NCI-H82 treated with DMSO at 0.1 percent for 48 hours (cell line): ENCODE results near the gene NEB.
"Not testable (repeated sequence)": the region's sequence is repeated elsewhere in the genome, so short reads cannot be mapped to it uniquely, and the experiment has no call there.

Experiments
- DNase-seq: peaks from one replicate; lab custom pipeline; 2025; ENCODE audit not compliant: unreplicated experiment; lab: John Stamatoyannopoulos, UW

Gene NEB

DNA sequence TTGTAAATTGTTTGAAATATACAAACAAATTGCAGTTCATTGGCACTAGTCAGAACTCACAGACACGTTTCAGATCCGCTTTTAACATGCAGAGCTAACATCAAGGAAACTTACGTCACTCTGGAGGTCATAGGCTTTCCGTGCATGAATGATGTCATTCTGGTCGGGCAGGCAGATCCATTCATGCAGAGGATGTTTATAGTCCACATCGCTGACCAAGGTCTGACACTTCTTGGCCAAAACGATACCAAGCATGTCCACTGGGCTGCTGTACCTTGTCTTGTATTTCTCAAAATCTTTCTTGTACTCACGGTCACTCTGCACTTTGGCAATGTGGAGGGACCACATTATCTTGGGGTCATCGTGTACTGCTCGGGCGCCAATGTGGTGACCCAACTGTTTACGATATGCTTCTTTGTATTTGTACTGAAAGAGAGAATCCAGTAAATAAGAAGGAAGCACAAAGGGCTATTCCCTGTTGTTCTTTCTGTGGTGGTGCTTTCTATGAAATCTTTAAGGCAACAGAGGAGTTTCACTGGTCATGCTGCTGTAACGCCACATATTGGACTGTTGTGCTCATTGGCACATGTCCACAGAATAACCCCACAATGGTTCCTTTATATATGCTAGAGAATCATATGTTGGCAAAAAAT, 114.8 kb downstream of the NEB start:
- no peak for DNase-seq

DNA sequence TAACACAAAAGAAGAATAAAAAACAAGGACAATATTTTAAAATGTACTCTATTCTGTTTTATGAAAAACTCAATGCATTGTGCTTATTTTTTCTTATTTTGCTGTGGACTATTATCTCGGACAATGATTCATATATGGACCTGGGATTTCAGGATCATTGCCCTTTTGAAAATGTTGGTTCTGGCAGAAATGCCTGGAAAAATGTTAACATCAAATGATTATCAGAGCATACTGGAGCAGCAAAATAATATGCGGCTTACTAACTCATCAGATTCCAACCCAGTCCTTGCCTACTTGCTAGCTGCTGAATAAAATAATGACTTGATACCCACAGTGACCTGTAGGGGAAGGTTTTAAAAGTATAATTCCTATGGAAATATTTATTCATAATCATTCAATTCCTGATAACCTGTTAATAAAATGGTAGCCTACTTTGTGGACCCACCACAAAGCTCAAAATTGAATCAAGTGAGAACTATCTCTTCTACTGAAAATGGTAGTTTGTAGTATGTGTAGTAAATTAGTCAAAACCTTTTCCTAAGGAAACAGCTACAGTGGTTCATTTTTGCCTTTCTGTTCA, 117.4 kb downstream of the NEB start:
- DNase-seq = no peak

DNA sequence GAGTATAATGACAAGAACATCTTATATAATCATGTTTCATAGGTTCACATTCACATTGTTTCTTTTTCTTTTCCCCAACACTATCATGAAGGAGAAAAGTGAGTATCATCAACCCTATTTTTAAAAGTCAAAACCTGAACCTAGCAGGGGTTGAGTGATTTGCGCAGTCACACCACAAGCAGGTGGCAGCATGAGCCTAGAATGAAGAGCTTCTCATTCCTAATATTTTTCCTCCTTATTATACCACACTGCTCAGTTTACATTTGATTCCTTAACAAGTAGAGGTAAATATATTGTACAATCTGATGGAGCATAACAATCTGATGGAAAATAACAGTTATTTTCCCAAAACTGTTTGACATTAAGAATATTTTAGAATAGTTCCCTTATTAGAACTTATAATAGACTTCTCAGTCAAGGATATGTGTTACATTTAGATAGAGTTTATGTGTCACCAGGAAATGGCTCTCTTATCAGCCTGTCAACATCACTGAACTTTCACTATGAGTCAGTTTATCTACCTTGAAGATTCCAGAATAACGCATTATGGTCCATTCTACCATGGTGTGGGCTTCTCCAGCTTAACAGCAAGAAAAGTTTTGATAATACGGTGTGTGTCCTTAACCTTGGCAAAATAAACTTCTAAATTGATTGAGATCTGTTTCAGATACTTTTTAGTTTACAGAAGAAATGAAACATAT, 119.5 kb downstream of the NEB start:
- no peak for DNase-seq

DNA sequence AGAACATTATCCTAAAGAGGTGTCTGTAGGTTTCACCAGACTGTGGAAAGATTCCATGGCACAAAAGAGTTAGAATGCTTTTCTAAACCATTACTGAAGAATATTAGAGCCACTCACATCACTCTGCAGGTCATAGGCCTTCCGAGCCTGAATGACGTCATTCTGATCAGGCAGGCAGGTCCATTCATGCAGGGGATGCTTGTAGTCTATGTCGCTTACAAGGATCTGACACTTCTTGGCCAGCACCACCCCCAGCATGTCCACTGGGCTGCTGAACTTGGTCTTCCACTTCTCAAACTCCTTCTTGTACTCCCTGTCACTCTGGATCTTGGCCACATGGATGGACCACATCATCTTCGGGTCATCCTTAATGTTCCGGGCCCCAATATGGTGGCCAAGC, 120.1 kb downstream of the NEB start:
- no peak for DNase-seq

DNA sequence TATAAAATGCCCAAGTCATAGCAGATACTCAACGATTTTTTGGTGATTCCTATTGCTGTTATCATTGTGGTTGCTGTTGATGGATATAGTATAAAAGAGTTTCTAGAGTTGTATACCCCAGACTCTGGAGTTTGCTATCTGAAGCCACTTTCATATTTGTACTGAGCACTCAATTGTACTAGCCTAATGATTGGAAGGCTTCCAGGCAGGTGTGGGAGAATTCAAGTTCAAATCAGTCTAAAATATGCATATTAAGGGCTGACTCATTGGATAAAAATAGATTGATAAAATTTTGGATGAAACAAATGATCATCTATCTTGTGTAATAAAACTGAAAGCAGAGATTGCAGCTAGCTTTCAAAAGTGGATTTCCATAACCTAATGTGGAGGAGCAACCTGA, 122.9 kb downstream of the NEB start:
- no peak for DNase-seq

DNA sequence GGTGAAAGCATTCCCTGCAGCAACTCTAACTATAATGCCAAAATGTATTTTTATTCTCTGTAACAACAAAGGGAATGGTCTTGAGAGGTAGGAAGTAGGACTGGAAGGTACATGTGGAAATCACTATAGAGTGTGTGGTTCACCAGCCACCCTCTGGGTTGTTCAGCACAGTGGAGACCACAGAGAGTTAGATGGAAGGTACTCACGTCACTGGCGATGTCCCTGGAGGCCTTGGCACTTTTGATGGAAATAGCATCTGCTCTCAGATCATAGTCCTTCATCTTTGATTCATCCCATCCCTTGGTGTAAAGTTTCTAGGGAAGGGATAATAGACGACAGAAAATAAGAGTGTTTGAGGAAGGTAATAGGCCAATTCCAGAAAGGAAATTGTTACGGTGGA, 124.0 kb downstream of the NEB start:
- no peak for DNase-seq

DNA sequence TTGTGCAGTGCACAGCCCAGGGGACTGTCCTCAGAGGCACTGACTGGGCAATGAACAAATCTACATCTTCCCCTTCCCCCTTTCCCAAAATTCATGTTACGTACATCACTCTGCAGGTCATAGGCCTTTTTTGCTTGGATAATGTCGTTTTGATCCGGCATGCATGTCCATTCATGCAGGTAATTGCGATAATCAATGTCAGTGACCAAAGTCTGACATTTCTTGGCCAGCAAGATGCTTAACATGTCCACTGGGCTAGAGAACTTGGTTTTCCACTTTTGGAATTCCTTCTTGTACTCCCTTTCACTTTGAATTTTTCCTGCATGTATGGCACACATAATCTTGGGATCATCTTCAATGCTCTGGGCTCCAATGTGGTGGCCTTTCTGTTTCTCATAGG, 124.6 kb downstream of the NEB start:
- DNase-seq = no peak

DNA sequence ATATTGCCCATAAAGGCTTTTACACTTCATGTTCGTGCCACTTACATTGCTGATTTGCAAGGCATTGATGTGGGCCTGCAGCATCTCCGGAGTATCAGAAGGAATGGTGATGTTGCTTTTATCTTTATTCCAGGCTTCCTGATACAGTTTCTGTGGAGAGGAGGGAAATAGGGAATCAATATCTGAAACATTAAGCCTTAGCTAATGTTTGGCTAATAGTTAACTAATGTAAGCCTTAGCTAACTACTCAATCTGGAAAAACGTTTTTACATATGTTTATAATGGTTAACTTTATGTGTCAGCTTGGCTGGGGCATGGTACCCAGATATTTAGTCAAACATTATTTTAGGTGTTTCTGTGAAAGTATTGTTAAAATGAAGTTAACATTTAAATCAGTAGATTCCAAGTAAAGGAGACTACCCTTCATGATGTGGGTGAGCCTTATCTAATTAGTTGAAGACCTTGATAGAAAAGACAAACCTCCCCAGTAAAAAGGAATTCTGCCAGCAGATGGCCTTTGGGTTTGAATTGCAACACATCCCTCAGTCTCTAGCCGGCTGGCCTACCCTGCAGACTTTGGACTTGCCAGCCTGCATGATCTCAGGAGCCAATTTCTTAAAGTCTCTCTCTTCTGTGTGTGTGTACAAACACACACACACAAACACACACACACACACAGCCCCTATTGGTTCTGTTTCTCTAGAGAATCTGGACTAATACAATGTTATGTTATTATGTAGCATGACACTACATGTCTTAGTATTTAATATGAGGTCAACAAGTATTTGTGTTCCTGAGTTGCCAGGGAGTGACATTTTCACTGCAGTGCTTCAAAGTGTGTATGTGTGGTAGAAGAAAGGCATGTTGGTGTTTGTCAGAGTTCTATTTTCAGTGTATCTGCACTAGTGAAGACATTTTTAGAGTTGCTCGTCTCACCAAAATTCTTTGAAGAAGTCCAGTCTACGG, 126.5 kb downstream of the NEB start:
- not testable (repeated sequence) for DNase-seq

DNA sequence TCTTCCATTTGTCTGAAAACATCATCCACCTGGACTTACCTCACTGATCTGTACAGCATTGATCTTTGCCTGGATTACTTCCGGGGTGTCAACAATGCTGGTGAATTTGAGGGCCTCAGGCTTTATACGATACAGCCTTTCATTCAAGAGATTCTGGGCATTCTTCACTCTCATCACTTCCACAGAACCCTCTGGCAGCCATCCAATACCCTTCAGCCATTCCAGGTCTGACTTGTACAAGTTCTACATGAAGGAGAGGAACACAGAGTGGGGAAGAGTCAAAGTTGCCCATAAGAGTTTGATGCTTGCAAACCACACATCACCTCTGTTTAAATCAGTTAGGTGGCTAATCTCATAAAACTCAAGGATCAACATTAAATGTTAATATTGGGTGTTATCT, 130.7 kb downstream of the NEB start:
- DNase-seq = not testable (repeated sequence)

DNA sequence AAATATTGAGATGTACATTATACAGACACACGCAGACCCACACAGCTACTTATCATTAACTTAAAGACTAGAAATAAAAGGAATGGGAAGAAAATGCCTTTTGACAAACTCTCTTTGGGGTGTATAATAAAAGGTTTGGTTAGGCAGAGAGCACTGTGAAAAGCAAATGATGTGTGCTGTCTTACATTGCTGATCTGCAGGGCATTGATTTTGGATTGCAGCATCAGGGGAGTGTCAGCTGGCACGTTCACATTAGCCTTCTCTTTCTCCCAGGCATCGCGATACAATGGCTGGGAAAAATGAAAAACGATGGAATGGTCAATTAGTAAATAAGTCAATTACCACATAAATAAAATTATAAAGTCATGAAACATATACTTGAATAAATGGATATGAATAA, 131.9 kb downstream of the NEB start:
- not testable (repeated sequence) for DNase-seq

DNA sequence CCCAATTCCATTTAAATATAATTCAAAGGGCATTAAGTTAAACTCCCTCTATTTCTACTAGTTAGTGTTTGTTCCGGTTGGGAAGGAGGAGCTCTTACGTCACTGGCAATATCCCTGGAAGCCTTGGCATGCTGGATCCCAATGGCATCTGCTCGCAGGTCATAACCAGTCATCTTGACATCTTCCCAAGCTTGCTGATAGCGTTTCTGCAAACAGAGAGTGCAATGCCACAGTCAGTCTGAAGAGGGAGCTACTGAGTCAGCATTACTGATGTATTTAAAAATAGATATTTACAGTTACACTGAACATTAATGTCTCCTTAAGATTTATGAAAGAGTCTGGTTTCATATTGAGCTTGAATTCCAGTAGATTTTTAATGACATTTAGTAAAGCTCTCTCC, 132.5 kb downstream of the NEB start:
- not testable (repeated sequence) for DNase-seq

DNA sequence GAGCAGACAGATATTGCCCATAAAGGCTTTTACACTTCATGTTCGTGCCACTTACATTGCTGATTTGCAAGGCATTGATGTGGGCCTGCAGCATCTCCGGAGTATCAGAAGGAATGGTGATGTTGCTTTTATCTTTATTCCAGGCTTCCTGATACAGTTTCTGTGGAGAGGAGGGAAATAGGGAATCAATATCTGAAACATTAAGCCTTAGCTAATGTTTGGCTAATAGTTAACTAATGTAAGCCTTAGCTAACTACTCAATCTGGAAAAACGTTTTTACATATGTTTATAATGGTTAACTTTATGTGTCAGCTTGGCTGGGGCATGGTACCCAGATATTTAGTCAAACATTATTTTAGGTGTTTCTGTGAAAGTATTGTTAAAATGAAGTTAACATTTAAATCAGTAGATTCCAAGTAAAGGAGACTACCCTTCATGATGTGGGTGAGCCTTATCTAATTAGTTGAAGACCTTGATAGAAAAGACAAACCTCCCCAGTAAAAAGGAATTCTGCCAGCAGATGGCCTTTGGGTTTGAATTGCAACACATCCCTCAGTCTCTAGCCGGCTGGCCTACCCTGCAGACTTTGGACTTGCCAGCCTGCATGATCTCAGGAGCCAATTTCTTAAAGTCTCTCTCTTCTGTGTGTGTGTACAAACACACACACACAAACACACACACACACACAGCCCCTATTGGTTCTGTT, 137.2 kb downstream of the NEB start:
- DNase-seq = not testable (repeated sequence)

DNA sequence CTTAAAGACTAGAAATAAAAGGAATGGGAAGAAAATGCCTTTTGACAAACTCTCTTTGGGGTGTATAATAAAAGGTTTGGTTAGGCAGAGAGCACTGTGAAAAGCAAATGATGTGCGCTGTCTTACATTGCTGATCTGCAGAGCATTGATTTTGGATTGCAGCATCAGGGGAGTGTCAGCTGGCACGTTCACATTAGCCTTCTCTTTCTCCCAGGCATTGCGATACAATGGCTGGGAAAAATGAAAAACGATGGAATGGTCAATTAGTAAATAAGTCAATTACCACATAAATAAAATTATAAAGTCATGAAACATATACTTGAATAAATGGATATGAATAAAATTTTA, 142.4 kb downstream of the NEB start:
- not testable (repeated sequence) for DNase-seq

DNA sequence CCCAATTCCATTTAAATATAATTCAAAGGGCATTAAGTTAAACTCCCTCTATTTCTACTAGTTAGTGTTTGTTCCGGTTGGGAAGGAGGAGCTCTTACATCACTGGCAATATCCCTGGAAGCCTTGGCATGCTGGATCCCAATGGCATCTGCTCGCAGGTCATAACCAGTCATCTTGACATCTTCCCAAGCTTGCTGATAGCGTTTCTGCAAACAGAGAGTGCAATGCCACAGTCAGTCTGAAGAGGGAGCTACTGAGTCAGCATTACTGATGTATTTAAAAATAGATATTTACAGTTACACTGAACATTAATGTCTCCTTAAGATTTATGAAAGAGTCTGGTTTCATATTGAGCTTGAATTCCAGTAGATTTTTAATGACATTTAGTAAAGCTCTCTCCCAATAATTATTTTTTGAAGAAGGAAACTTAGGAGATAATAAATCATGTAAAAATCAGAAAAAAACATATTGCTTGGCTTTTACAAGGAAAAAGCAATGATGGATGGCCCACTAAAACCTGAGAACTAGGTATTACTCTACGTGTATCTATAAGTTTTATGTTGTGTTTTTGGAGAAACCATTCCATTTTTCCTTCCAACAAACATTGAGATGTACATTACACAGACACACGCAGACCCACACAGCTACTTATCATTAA, 142.9 kb downstream of the NEB start:
- DNase-seq = not testable (repeated sequence)

DNA sequence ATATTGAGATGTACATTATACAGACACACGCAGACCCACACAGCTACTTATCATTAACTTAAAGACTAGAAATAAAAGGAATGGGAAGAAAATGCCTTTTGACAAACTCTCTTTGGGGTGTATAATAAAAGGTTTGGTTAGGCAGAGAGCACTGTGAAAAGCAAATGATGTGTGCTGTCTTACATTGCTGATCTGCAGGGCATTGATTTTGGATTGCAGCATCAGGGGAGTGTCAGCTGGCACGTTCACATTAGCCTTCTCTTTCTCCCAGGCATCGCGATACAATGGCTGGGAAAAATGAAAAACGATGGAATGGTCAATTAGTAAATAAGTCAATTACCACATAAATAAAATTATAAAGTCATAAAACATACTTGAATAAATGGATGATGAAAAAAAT, 153.0 kb downstream of the NEB start:
- not testable (repeated sequence) for DNase-seq

DNA sequence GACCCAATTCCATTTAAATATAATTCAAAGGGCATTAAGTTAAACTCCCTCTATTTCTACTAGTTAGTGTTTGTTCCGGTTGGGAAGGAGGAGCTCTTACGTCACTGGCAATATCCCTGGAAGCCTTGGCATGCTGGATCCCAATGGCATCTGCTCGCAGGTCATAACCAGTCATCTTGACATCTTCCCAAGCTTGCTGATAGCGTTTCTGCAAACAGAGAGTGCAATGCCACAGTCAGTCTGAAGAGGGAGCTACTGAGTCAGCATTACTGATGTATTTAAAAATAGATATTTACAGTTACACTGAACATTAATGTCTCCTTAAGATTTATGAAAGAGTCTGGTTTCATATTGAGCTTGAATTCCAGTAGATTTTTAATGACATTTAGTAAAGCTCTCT, 153.6 kb downstream of the NEB start:
- DNase-seq = not testable (repeated sequence)

DNA sequence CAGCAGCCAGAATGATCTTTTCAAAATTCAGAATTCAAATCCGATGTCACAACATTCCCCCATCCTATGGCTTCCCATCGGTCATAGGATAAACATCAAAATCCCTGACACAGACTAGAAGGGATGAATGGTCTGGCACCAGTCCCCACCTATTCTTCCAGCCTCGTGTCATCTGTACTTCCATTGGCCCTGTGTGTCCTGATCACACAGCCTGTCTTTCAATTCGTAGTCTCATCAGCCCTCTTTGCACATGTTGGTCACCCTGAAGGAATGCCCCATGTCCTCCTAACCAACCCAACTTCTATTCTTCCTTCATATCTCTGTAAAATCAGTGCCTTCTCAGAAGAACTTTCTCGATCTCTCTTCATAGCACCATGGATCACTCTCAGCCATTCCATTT, 157.2 kb downstream of the NEB start:
- DNase-seq = no peak

DNA sequence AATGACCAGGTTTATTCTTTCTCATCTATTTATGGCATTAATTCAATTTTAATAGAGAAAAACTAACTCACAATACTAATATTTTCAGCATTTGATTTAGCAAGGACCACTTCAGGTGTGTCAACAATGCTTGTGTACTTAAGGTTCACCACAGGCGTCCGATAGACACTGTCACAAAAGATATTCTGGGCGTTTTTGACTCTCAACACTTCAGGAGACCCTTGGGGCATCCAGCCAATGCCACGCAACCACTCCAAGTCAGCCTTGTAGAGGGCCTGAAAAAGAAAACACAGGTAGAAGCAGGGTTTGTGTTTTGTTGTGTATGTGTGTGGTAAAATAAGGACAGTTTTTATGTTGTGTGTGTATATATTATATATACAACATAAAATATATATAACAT, 158.2 kb downstream of the NEB start:
- no peak for DNase-seq

DNA sequence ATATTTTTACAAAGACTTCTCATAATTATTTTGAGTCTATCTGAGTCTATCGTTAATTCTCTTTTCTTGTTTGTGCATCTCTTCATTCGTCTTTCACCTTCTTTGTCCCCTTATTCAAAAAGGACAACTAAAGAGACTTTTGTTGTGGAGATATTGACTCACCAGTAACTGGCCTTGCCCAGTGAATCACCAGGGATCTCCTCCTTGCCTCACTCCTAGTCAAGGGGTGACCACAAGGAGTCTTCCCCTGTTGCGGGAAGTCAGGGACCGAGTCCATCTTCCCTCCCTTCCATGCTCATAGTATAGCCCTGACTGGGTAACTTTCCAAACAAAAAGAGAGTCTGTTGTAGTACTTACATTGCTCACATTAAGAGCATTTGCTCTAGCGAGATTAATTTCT, 158.9 kb downstream of the NEB start:
- DNase-seq = no peak

DNA sequence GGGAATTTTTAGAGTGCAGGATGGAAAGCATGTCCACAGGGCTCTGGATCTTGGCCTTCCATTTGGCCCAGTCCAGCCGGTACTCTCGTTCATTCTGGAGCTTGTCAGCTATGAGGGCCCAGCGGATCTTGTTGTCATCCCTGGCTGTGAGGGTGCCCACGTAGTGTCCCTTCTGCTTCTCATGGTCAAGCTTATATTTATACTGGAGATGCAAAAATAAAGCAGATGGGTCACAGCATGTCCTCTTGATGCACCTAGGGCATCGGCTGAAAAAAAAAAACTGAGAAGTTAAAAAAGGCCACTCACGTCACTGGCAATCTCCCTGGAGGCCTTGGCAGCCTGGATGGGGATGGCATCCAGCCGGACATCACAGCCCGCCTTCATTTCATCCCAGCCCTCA, 164.1 kb downstream of the NEB start:
- DNase-seq = no peak
